SK-N-SH (cell line): ENCODE results near the gene TMEM225B. TPM values are rescaled to one million over a fixed set of nuclear protein-coding genes. Genes with fewer than 3 reads are reported as not detected.

Source experiments
- CTCF ChIA-PET: fragments of 300-600, 350-600 bp; formaldehyde crosslinking; extraction: SDS; loops from one replicate; lab custom pipeline; 2021; lab: Yijun Ruan, JAX
- POLR2A ChIA-PET: fragments of 350-600 bp; sonication (Branson Sonifier 250); formaldehyde crosslinking; extraction: SDS; loops from one replicate; lab custom pipeline; 2020; ENCODE audit warnings: antibody characterized with exemption, inconsistent platforms; lab: Yijun Ruan, JAX
- DNase-seq: peaks from one replicate; pipeline ENCODE4 v3.0.0; 2012
- H2AFZ ChIP-seq: fragments of 200-600 bp; sonication (generic); 2 replicates; pipeline ENCODE4 v1.8.1; 2016; ENCODE audit warnings: antibody characterized with exemption, mild to moderate bottlenecking, low read depth
- H3F3A ChIP-seq: fragments of 200-600 bp; sonication (generic); replicated peaks from 2 replicates; pipeline ENCODE3; 2016; ENCODE audit warnings: antibody characterized with exemption, mild to moderate bottlenecking; ENCODE audit not compliant: insufficient read depth
- H3K27ac ChIP-seq, 2 experiments: fragments of 200-500 bp in 1 of 2; fragments of 200-600 bp in 1 of 2; sonication (Bioruptor generic) in 1 of 2; sonication (generic), shearing (Covaris generic) in 1 of 2; 2 replicates each; pipeline versions ENCODE4 v1.5.1 to v1.6.1; 2014 to 2016; ENCODE audit warnings: low read depth in 2 of 2, inconsistent platforms in 1 of 2, low read length in 1 of 2, mild to moderate bottlenecking in 1 of 2, mixed read lengths in 1 of 2
- H3K27me3 ChIP-seq: fragments of 200-600 bp; sonication (generic), shearing (Covaris generic); 2 replicates; pipeline ENCODE4 v1.6.1; 2016; ENCODE audit warnings: mixed run types; ENCODE audit not compliant: insufficient read depth
- H3K36me3 ChIP-seq, 2 experiments: fragments of 200-500 bp in 1 of 2; fragments of 200-600 bp in 1 of 2; sonication (Bioruptor generic) in 1 of 2; sonication (generic) in 1 of 2; replicated peaks in 1 of 2; 2 replicates each; pipeline versions ENCODE3 to v1.5.1; 2014 to 2016; ENCODE audit warnings: low read length in 1 of 2, mild to moderate bottlenecking in 1 of 2; ENCODE audit not compliant: insufficient read depth in 2 of 2, control insufficient read depth in 1 of 2
- H3K4me1 ChIP-seq, 2 experiments: fragments of 200-500 bp in 1 of 2; fragments of 200-600 bp in 1 of 2; sonication (Bioruptor generic) in 1 of 2; sonication (generic), shearing (Covaris generic) in 1 of 2; 2 replicates each; pipeline versions ENCODE4 v1.5.1 to v1.6.1; 2014 to 2016; ENCODE audit warnings: low read depth in 1 of 2, low read length in 1 of 2, mixed run types in 1 of 2; ENCODE audit not compliant: insufficient read depth in 2 of 2, control insufficient read depth in 1 of 2
- H3K4me2 ChIP-seq: fragments of 200-600 bp; sonication (generic), shearing (Covaris generic); 2 replicates; pipeline ENCODE4 v1.6.1; 2017; ENCODE audit warnings: mixed run types
- H3K4me3 ChIP-seq, 2 experiments: fragments of 200-500 bp in 1 of 2; fragments of 200-600 bp in 1 of 2; sonication (Bioruptor generic) in 1 of 2; sonication (generic), shearing (Covaris generic) in 1 of 2; 2 replicates each; pipeline versions ENCODE4 v1.5.1 to v1.8.1; 2014 to 2016; ENCODE audit warnings: low read depth in 2 of 2, inconsistent platforms in 1 of 2, low read length in 1 of 2, mild to moderate bottlenecking in 1 of 2, mixed read lengths in 1 of 2, moderate library complexity in 1 of 2
- H3K79me2 ChIP-seq: fragments of 200-600 bp; sonication (generic); 2 replicates; pipeline ENCODE4 v1.8.1; 2017; ENCODE audit warnings: mild to moderate bottlenecking; ENCODE audit not compliant: insufficient read depth
- H3K9ac ChIP-seq: fragments of 200-600 bp; sonication (generic); 2 replicates; pipeline ENCODE4 v1.6.1; 2017; ENCODE audit warnings: mixed run types
- H3K9me2 ChIP-seq: fragments of 200-600 bp; sonication (generic); 2 replicates; pipeline ENCODE4 v1.6.1; 2017; ENCODE audit warnings: mixed run types
- H3K9me3 ChIP-seq: fragments of 200-600 bp; sonication (generic); 2 replicates; pipeline ENCODE4 v1.6.1; 2017; ENCODE audit warnings: mixed run types, mild to moderate bottlenecking, moderate library complexity
- H4K20me1 ChIP-seq: fragments of 200-600 bp; sonication (generic); 2 replicates; pipeline ENCODE4 v1.6.1; 2017; ENCODE audit warnings: mild to moderate bottlenecking, mixed run types; ENCODE audit not compliant: insufficient read depth
- CHD2 ChIP-seq: fragments of 150-350 bp; IDR thresholded peaks from 2 replicates; pipeline ENCODE4 v1.6.1; 2018; ENCODE audit warnings: low read length; ENCODE audit not compliant: partially characterized antibody
- ELF1 ChIP-seq: IDR thresholded peaks from 2 replicates; pipeline ENCODE4 v1.4.0; 2012
- EZH2phosphoT487 ChIP-seq: fragments of 200-600 bp; sonication (generic); IDR thresholded peaks from 2 replicates; pipeline ENCODE4 v1.6.1; 2017; ENCODE audit warnings: low read depth, mixed run types, mild to moderate bottlenecking, antibody characterized with exemption, moderate library complexity, borderline replicate concordance
- FOSL2 ChIP-seq: IDR thresholded peaks from 2 replicates; pipeline ENCODE4 v1.4.0; 2012; ENCODE audit warnings: low read depth, mild to moderate bottlenecking, moderate library complexity, borderline replicate concordance
- FOXJ3 ChIP-seq: sonication (generic); formaldehyde crosslinking; IDR thresholded peaks from 2 replicates; pipeline ENCODE4 v1.5.1; 2020; ENCODE audit warnings: mild to moderate bottlenecking, missing genetic modification reagents
- FOXM1 ChIP-seq: IDR thresholded peaks from 2 replicates; pipeline ENCODE4 v1.4.0; 2012; ENCODE audit warnings: low read depth, mild to moderate bottlenecking
- GATA2 ChIP-seq: sonication (generic); formaldehyde crosslinking; IDR thresholded peaks from 2 replicates; pipeline ENCODE4 v1.5.0; 2020; ENCODE audit warnings: mild to moderate bottlenecking, missing genetic modification reagents
- IRF3 ChIP-seq: fragments of 150-350 bp; IDR thresholded peaks from 2 replicates; pipeline ENCODE4 v1.6.1; 2016; ENCODE audit warnings: mild to moderate bottlenecking, low read depth, low read length
- JUND ChIP-seq: IDR thresholded peaks from 2 replicates; pipeline ENCODE4 v1.4.0; 2012
- MAX ChIP-seq: IDR thresholded peaks from 2 replicates; pipeline ENCODE4 v1.4.0; 2012; ENCODE audit warnings: low read depth
- MEF2A ChIP-seq: IDR thresholded peaks from 2 replicates; pipeline ENCODE4 v1.4.0; 2012; ENCODE audit warnings: low read depth, borderline replicate concordance
- NRF1 ChIP-seq: IDR thresholded peaks from 2 replicates; pipeline ENCODE4 v1.6.1; 2012; ENCODE audit warnings: low read depth, mild to moderate bottlenecking, low read length
- PBX3 ChIP-seq: IDR thresholded peaks from 2 replicates; pipeline ENCODE4; 2012
- POLR2AphosphoS5 ChIP-seq: IDR thresholded peaks from 2 replicates; pipeline ENCODE4 v1.6.1; 2012; ENCODE audit warnings: low read depth, low read length
- RAD21 ChIP-seq: IDR thresholded peaks from 2 replicates; pipeline ENCODE4 v1.6.1; 2012; ENCODE audit warnings: mild to moderate bottlenecking, low read length
- RCOR1 ChIP-seq: fragments of 150-350 bp; IDR thresholded peaks from 2 replicates; pipeline ENCODE4 v1.6.1; 2017; ENCODE audit warnings: antibody characterized with exemption, low read length
- RFX5 ChIP-seq: IDR thresholded peaks from 2 replicates; pipeline ENCODE4 v1.6.1; 2012; ENCODE audit warnings: mild to moderate bottlenecking, improper control_type of control experiment, low read length
- RXRA ChIP-seq: IDR thresholded peaks from 2 replicates; pipeline ENCODE4 v1.4.0; 2012; ENCODE audit warnings: low read depth, mild to moderate bottlenecking, borderline replicate concordance
- SIN3A ChIP-seq: IDR thresholded peaks from 2 replicates; pipeline ENCODE4 v1.6.1; 2012; ENCODE audit warnings: low read depth, mild to moderate bottlenecking, low read length, moderate library complexity, borderline replicate concordance
- TAF1 ChIP-seq: IDR thresholded peaks from 2 replicates; pipeline ENCODE4 v1.6.1; 2012; ENCODE audit warnings: low read depth, mild to moderate bottlenecking, low read length, moderate library complexity, borderline replicate concordance
- TEAD4 ChIP-seq: IDR thresholded peaks from 2 replicates; pipeline ENCODE4 v1.4.0; 2012; ENCODE audit warnings: mild to moderate bottlenecking, borderline replicate concordance; ENCODE audit not compliant: insufficient read depth
- USF2 ChIP-seq: fragments of 150-350 bp; IDR thresholded peaks from 2 replicates; pipeline ENCODE4 v1.6.1; 2017; ENCODE audit warnings: antibody characterized with exemption, low read length, low read depth, borderline replicate concordance
- YY1 ChIP-seq: IDR thresholded peaks from 2 replicates; pipeline ENCODE4 v1.4.0; 2012; ENCODE audit warnings: low read depth, mild to moderate bottlenecking
- ZBTB33 ChIP-seq: IDR thresholded peaks from 2 replicates; pipeline ENCODE4 v1.4.0; 2012; ENCODE audit warnings: low read depth, borderline replicate concordance
- WGBS: methylation state at CpG from one replicate; pipeline ENCODE4 v1.1.6; 2017; ENCODE audit warnings: low lambda C conversion rate; 5-methylcytosine and 5-hydroxymethylcytosine counted together
- polyA plus RNA-seq, 3 experiments: library from polyadenylated mRNA; depleted of rRNA; stranded (reverse); fragments of >200 nt; gene quantifications; 2 replicates each; pipeline ENCODE4 v1.2.3, GENCODE V29; 2012

The TMEM225B gene
- polyA plus RNA-seq, 1 of the 3 experiments (the other 2 are of a cell fraction): 1.5 TPM

- Histone ChIP-seq H3K27ac (peak within 1 kb of the TSS; percentile 97 to 99), H3F3A (peaks cover 50% of the 10 kb centered on the region), H3K4me1 (peaks cover 20 to 34% of the 10 kb centered on the region in 2 experiments), H3K9me2 (no peaks in the 10 kb centered on the region), H3K36me3 (peaks cover 53 to 54% of the 10 kb centered on the region in 2 experiments), H3K4me2 (peak within 1 kb of the TSS; percentile 89), H4K20me1 (no peaks in the 10 kb centered on the region), H3K9ac (peak within 1 kb of the TSS; percentile 99), H3K9me3 (no peaks in the 10 kb centered on the region), H3K79me2 (peaks cover 76% of the 10 kb centered on the region), H2AFZ (peak within 1 kb of the TSS; percentile 90), H3K4me3 (peak within 1 kb of the TSS; percentile 88 to 98), H3K27me3 (no peaks in the 10 kb centered on the region)
- under 1% methylated on average over 54 of the region's 73 CpGs for WGBS
- peak; percentile 100 for DNase-seq
- ChIA-PET CTCF (interaction anchor here (0.7 to 2.7 kb wide), 4 partner anchors 14 to 141 kb away, joined by 3 to 13 read pairs (median 8); partner anchors contain the start of gene ZSCAN25), POLR2A (interaction anchor here (0.6 to 2.6 kb wide), 13 partner anchors 8 to 870 kb away, joined by 3 to 23 read pairs (median 4); partner anchors contain the start of genes BUD31, PDAP1, ZCWPW1 and ZKSCAN5)
- TF ChIP-seq FOXJ3 (no peak), TEAD4 (no peak), FOXM1 (no peak), RXRA (no peak), JUND (no peak), RAD21 (no peak), USF2 (no peak), YY1 (peak; percentile 89), GATA2 (CRISPR knock-in tag) (no peak), POLR2AphosphoS5 (peak; percentile 95), CHD2 (peak; percentile 59), EZH2phosphoT487 (no peak), NRF1 (no peak), TAF1 (peak; percentile 83), MEF2A (no peak), FOSL2 (no peak), RCOR1 (peak; percentile 91), MAX (peak; percentile 91), SIN3A (peak; percentile 67; the same call in 1 of the 2 replicates), PBX3 (peak; percentile 64; the same call in 1 of the 2 replicates), ELF1 (peak; percentile 93), RFX5 (no peak), IRF3 (peak; percentile 55; the same call in 1 of the 2 replicates), ZBTB33 (no peak)
These were observed 39.5 kb upstream of the TMEM225B start, which contains the start of gene ZNF655 for GRCh38 chr7:99558306-99559174. TSS of gene ZNF655 (plus strand) at chr7:99558642. CDS start at chr7:99560560, 1,918 bp downstream.
